HG02943 (cell line): ENCODE results near the gene MGST3.
A peak's percentile ranks its signal among the peaks of the same experiment; 100 is the strongest.
"Not testable (repeated sequence)": the region's sequence is repeated elsewhere in the genome, so short reads cannot be mapped to it uniquely, and the experiment has no call there.

Source experiments
- ATAC-seq: cut with Tn5 transposase; IDR thresholded peaks from one replicate; pipeline ENCODE4 v1.9.1; 2021; ENCODE audit warnings: mild to moderate bottlenecking, low read depth, moderate library complexity; ENCODE audit not compliant: unreplicated experiment

The MGST3 gene

DNA sequence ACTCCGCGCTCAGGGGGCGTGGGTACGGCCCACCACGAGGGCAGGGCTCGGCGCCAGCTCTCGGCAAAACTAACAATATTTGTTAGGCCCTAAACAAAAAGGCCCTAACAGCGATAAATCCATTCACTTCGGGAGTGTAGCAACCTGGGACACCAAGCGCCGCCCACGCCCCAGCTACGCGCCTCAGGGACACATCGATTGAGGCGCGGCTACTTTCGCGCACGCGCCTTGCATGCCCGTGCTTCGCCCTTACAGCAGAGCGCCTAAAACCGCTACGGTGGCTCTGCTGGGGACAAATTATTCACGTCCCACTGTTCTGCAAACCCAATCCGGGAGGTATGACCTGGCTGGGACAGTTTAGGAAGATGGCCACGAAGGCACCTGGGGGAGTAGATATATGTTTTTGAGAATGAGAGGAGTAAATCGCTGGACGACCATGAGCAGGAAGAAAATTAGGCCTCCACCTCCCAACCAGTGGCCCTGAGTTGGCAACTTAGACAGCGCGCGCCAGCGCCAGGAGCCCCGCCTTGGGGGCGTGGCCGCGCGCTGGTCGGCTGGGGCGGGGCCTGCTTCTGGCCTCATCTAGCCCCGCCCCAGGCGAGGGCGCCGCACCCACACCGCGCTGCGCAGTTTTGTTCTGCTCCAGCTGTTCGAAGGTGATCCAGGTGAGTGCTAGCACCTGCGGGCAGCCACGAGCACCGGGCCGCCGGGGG is at the start of gene MGST3:
Gene MGST3 (plus strand): TSS at position 606 of the 713 bp plus-strand sequence. CDS start 18,614 bp downstream, outside the sequence.
- ATAC-seq: peak; percentile 76

DNA sequence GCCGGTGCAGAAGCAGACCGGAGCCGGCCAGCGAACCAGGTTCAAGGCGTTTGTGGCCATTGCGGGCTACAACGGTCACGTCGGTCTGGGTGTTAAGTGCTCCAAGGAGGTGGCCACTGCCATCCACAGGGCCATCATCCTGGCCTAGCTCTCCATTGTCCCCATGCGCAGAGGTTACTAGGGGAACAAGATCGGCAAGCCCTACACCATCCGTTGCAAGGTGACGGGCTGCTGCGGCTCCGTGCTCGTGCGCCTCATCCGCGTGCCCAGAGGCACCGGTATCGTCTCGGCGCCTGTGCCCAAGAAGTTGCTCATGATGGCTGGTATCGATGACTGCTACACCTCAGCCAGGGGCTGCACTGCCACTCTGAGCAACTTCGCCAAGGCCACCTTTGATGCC is 49.1 kb upstream of the MGST3 start:
- no peak for ATAC-seq

DNA sequence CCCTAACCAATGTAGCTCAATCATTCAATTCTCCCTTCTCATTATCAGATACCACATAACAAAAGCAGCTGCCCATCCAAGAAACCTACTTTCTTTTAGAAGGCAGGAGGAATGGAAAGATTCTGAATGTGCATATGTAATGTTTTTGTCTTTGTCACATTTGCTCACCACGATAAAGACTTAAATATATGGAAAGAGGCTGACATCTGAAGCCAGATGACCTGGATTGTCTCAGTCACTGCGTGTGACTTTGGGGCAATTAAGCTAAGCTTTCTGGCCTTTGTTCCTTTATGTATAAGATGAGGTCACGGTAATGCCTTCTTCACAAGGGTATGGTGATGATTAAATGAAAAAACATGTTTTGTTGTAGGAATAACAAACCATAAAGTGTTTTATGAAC is 44.6 kb upstream of the MGST3 start:
- no peak for ATAC-seq

DNA sequence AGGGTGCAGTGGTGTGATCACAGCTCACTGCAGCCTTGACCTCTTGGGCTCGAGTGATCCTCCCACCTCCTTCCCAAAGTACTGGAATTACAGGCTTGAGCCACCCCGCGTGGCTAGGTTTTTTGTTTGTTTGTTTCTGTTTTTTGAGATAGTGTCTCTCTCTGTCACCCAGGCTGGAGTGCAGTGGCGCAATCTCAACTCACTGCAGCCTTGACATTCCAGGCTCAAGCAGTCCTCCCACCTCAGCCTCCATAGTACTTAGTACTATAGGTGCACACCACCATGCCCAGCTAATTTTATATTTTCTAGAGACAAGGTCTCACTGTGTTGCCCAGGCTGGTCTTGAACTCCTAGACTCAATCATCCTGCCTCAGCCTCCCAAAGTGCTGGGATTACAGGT is 39.6 kb upstream of the MGST3 start:
- not testable (repeated sequence) for ATAC-seq

DNA sequence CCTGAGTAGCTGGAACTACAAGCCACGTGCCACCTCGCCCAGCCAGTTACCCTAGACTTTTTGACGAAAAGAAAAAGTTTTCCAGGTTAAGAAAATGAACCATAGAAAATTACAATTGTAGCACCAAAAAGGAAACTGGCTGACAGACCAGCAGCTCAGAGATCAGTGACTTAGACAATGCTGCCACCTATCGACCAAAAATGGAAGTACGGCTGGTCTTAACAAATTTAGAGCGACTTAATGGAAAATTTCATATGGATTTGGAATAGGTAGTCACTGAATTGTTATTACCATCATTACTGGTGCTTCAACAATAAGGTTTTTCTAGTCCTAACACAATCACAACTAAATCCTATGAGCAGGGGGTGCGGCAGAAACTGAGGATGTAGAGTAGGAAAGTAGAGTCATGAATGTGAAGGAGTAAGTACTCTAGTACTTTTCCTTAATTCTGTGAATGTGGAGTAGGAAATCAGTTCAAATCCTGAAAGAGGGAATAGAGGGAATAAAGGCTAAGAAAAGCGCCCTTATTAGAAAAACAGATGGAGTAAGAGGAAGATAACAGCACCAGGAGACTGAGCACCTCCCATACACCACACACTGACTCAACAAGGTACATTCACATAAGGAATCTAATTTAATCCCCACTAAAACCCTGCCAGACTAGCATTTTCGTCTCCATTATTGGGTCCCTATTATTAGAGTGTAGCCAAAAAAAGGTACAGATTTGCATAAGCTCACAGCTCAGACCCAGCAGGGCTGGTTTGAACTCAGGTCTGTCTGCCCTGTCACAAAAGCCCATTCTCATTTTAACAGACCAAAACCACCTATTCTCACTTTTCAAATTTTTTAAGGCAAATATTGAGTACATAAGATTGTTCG is 37.9 kb upstream of the MGST3 start:
- ATAC-seq: peak; percentile 48

DNA sequence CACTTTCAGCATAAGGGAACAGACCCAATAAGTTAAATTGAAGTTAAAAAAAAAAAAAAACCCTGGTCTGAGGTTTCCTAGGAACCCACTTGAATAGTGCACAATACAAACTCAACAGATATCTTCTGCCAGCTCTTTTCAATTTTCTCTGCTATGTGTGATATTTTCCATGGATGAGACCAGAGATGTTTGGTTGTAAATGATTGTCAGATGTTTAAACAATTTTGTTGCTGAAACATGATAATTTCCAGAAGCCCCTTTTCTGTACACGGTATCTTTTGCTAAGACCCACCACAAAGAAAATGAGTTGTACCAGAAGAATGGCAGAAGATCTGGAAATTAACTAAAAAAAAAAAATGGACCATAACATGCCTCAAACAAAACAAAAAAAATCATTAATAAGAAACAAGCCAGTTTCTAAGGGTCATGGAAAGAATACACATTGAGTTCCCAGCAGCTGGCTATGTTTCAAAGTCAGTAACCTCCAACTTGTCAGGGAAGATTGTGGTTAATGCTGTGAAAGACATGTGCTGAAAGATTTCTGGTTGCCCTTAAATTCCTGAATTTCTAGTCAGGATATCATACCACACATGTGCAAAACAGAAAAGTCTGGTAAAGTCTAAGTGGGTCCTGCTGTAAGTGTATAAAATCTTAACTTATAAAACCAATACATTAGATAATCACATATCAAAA is 35.6 kb upstream of the MGST3 start:
- no peak for ATAC-seq

DNA sequence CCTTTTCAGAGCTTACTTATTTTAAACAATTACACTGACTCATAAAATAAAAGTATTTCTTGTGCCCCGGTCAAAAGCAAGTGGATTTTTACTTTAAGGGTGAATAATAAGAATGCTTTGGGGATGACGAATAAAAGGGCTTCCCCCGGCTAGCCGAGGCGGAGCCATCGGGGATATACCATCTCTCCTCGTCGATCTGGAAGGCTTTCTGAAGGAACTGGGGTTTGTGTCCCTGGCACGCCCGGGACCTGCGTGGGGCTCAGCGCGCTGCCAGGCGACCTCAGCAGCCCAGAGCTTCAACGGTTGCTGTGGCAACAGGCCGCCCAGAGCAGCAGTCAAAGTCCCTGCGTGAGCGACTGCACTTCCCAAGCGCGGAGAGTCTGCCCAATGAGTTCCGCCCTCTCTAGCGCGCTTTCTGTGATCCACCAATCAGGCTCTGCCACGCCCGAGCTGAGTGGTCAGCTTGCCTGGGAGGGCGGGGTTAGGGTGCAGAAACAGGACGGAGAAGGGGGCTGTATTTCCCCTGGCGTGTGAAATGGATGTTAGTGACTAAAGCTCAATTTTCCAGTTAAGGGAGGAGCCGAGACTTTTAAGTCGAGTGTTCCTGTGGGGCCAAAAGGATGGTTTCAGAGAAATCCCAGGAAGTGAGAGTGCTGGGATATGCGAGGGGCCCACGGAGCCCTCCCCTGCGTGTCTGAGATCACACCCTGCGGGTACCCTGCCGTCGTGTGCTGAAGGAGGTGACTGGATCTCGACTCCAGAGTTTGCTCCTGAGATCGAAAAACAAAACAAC is 33.0 kb upstream of the MGST3 start:
- peak; percentile 98 for ATAC-seq

DNA sequence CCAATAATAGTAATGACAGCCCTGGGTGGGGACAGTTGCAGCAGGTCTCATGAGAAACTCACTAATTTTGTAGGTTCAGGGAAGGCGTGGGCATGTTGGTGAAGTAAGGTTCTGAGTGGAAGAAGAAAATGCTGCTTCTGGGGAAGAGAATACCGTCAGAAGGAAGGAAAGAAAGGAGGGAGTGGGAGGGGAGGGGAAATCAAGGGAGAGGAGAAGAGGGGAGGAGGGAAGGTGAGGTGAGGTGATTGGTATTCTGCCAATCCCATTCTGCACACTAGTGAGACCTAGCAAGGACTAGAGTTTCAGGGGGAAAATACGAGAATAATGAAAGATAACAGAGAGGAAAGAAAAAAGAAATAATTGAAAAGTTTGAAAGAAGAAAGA is 32.4 kb upstream of the MGST3 start:
- no peak for ATAC-seq

DNA sequence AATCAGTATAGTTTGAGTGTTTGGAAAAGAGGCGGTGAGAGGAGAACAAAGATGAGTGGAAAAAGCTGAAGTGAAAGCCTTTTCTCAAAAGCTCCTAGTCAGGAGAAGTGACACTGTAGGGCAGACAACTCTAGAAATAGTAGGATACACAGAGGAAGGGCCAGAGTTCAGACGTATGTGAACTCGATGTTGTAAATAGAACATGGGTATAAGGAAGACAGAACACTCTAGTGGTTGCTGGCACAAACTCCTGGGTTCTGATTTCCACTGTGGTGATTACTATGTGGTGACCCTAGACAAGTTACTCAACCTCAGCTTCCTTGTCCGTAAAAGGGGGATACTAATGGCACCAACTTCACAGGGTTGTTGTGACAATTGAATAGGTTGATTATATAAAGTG is 30.2 kb upstream of the MGST3 start:
- no peak for ATAC-seq

DNA sequence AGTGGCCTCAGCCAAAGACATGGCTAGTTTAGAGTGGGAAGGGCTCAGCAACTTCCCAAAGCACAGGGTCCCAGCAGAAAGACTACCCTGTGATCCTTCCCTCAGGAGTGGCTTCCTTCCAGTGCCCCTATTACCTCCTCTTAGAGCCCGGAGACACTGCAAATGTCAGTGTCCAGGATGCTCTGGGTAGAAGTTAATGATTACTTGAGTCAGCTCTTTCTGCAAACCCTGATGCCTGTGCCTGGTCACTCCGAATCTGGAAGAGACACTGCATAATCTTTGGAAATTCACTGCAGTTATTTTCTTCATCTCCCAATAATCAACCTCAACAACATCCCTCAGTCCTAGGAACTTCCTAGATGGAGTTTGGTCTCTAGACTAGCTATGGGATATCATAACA is 27.2 kb upstream of the MGST3 start:
- no peak for ATAC-seq

DNA sequence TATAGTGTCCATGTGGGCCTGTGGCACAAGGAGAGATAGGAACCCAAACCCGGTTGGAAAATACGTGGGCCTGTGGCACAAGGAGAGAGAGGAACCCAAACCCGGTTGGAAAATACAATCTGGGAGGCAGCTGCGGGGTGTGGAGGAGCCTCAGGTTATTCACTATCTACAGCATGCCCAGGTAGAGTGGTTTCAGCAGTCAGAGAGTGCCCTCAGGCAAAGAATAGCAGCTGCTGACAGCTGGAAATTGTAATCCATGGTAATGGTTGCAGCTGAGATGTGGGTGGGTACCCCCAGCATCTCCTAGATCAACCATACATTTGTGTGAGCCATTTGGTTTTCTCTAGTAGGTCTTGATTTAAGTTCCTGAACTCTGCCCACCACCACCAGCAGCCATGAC is 25.8 kb upstream of the MGST3 start:
- no peak for ATAC-seq

DNA sequence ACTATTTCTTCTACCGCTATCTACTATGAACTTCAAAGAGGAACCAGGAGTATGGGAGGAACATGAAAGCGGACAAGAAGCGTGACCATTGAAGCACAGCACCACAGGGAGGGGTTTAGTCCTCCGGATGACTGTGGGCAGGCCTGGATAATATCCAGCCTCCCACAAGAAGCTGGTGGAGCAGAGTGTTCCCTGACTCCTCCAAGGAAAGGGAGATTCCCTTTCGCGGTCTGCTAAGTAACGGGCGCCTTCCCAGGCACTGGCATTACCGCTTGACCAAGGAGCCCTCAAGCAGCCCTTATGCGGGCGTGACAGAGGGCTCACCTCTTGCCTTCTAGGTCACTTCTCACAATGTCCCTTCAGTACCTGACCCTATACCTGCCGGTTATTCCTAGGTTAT is 24.4 kb upstream of the MGST3 start:
- ATAC-seq: not testable (repeated sequence)

DNA sequence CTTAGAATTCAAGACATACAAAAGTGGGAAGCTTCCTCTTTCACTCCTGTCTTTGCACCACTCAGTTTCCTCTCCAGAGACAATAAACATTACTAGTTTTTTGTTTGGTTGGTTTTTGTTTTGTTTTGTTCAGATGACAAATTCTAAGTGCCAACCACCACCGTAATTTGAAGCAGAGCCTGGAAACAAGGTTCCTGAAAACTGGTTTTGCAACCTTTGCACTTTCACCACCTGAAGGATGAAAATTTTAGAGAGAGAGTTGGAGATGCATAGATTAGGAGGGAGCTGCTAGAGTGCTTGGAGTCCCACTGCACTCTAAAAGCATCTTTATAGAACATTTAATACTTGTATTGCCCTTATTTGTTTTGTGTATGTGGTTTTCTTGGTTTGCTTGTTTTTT is 20.2 kb upstream of the MGST3 start:
- ATAC-seq: no peak

DNA sequence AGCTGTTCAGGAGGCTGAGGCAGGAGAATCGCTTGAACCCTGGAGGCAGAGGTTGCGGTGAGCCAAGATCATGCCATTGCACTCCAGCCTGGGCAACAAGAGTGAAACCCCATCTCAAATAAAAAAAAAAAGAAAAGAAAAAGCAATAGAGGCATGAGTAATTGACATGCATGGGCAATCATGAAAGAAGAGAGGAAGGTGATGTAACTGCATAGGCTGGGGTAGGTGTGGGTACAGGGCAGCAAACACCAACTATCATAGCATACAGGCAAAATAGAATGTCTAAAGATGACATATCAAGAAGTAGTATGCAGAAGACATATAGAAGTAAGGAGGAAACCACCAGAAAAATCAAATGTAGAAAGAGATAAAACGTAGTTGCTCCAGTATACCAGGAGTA is 19.0 kb upstream of the MGST3 start:
- no peak for ATAC-seq

DNA sequence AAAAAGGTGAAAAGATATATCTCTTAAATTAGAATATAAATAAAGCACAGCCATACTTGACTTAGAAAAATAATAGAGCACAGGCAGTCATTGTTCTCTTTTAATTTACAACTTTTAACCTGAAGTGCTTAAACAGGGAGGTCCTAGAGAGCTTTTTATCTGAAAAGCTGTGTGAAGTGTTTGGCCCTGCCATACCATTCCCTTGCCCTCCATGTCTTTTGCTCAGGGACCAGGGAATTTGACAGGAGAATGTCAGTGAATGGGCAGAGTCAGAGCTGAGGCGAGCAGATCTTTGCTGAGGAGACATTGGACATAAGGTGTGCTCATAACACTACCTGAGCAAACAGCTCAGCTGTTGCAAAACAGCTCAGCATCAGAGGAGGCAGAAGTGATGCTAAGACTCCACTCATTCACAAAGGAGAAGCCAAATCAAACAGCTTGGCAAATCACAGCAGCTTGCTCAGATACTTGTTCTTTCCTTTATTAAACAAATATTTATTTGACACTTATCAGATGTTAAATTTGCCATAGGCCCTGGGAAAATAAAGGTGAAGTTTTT is 14.9 kb upstream of the MGST3 start:
- ATAC-seq: no peak

DNA sequence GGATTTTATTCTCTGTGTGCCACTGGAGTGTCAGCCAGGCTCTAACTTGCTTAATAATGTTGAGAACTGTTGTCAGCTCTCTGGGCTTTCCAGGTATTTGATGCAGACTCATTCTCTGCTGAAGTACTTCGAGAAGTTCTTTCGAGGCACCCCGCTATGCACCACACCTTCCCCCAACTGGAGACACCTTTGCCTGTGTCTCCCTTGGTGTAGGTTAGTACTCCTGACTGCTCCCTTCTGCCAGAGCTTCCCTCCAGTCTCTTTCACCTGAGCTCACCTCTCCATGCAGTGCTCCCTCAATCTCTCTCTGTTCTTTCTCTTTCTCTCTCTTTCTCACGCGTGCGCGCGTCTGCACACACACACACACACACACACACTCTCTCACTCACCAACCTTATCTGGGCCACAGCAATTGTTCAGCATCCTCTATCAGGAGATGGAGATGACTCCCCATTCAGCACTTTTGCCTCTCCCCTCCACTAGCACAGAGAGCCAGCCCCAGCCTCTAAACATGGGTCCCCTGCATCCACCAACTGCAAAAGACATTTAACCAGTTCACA is 14.0 kb upstream of the MGST3 start:
- ATAC-seq: no peak

DNA sequence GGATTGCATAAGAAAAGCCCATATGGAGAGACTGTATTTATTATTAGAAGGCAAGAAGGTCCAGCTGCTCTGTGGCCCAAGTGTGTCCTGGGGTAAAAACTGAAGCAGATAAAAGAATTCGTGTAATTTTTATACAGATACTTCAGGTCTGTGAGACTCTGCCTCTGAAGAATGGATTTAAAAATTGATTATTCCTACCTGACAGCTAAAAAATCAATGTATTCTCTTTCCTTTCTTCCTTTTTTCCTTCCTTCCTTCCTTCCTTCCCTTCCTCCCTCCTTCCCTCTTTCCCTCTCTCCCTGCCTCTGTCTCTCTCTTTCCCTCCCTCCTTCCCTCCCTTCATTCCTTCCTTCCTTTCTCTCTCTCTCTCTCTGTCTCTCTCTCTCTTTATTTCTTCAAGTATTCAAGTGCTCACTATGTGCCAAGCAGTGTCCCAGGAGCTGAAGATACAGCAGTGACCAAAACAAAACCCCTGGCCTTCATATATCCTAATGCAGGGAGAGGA is 11.3 kb upstream of the MGST3 start:
- no peak for ATAC-seq

DNA sequence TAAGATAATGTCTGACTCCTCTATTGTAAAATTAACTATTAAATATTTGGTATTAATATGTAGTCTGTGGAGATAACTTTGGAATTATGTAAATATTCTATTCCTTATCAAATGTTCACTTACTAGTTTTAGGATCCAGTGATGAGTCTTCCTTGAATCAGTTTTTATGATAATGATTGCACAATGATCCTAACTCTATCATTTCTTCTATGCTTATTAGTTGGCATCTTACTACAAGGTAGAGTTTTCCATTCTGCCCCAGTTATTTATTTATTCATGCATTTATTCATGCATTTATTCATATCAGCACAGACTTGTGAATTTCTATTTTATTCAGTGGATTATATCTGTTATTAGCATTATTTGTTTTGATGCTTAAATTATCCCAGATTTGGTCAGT is 7.4 kb upstream of the MGST3 start:
- ATAC-seq: no peak

DNA sequence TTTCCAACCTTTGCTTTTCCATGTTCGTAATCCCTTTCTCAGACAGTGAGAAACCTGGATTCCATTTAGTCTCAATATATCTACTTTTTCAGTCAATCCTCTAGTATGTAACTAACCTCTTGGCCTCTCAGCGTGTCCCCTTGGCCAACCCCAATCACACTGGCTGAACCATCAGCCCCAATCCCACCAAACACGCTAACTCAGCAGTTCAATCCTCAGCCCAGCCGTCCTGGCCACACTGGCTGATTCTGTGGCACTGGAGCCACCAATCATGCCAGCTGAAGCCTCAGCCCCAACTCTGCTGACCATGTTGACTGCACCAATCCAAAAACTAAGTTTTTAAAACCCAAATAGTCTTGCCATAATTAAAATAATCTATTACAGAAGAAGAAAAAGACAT is 6.6 kb upstream of the MGST3 start:
- ATAC-seq: no peak
